ENCODE results near the gene CCDC88C.
A peak's percentile ranks its signal among the peaks of the same experiment; 100 is the strongest.

The CCDC88C gene

DNA sequence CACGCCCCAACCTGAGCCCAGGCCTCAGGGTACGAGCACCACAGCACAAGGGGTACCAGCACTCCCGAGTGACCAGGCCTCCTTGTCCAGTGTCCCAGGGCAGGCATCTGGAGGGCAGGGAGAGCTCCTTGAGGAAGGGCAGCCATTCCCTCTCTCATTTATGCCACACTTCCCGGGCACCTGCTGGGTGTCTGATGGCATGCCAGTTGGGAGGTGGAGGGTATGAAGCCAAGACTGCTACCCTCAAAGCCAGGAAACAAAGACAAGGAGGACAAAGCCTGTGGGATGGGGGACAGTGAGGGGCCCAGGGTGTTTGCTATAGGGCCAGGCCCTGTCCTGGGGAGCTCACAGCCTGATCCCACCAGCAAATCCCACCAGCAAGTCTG, 45.6 kb downstream of the CCDC88C start:
- in situ Hi-C loops (cut with MboI; ENCODE audit: low sequenced_read_pairs, unreplicated experiment), result no loop called here
- TF ChIP-seq, protein P1, sequence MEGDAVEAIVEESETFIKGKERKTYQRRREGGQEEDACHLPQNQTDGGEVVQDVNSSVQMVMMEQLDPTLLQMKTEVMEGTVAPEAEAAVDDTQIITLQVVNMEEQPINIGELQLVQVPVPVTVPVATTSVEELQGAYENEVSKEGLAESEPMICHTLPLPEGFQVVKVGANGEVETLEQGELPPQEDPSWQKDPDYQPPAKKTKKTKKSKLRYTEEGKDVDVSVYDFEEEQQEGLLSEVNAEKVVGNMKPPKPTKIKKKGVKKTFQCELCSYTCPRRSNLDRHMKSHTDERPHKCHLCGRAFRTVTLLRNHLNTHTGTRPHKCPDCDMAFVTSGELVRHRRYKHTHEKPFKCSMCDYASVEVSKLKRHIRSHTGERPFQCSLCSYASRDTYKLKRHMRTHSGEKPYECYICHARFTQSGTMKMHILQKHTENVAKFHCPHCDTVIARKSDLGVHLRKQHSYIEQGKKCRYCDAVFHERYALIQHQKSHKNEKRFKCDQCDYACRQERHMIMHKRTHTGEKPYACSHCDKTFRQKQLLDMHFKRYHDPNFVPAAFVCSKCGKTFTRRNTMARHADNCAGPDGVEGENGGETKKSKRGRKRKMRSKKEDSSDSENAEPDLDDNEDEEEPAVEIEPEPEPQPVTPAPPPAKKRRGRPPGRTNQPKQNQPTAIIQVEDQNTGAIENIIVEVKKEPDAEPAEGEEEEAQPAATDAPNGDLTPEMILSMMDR (IDR thresholded peaks at IDR 0.05; ENCODE audit: borderline replicate concordance, control extremely low read depth, extremely low read depth, insufficient read depth, missing control alignments), result no peak
- DNase-seq (ENCODE audit: low spot score), result no peak

DNA sequence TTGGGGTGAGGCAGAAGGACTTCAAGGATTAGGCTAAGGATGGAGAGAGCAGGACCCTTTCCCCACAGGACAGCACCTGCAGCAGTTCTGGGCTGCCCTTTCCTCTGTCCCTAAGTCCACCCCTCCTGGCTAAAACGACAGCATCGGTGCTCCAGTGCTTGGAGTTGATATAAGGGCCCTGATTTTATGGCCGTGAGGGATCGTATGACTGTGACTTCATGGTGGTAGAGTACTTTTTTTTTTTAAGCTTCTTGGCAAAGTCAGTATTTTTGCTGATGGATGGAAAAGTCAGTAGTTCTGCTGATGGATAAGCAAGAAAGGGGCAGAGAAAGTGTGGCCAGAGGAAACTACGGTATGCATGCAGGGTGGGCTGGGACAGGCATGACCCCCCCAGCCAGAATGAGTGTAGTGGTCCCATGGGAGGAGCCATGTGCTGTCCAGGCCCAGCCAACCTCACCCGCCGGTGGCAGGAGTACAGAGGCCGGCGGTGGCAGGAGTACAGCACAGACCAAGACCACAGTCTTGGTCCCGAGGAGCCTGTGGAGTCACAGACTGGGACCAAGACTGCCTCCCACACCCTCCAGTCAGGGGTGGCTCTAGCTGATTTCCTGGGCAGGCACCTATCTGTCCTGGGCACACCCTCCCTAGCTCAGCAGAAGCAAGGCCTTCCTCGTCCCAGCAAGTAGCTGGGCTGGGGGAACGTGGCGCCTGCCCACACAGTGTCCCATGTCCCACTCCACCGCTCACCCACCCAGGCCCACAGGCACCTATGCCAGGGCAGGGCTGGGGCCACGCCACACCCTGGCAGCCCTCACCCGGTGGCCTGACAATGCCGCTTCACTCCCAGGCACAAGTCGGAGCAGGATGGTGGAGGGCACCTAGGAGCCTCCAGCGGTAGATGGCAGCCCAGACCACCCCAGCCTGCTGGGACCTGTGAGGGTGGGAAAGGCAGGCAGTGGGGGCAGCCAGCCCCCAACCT, 46.3 kb downstream of the CCDC88C start:
- in situ Hi-C loops (cut with MboI; ENCODE audit: low sequenced_read_pairs, unreplicated experiment), result no loop called here
- TF ChIP-seq, protein P1 (IDR thresholded peaks at IDR 0.05; ENCODE audit: borderline replicate concordance, control extremely low read depth, extremely low read depth, insufficient read depth, missing control alignments), result no peak
- no peak for DNase-seq (ENCODE audit: low spot score)

DNA sequence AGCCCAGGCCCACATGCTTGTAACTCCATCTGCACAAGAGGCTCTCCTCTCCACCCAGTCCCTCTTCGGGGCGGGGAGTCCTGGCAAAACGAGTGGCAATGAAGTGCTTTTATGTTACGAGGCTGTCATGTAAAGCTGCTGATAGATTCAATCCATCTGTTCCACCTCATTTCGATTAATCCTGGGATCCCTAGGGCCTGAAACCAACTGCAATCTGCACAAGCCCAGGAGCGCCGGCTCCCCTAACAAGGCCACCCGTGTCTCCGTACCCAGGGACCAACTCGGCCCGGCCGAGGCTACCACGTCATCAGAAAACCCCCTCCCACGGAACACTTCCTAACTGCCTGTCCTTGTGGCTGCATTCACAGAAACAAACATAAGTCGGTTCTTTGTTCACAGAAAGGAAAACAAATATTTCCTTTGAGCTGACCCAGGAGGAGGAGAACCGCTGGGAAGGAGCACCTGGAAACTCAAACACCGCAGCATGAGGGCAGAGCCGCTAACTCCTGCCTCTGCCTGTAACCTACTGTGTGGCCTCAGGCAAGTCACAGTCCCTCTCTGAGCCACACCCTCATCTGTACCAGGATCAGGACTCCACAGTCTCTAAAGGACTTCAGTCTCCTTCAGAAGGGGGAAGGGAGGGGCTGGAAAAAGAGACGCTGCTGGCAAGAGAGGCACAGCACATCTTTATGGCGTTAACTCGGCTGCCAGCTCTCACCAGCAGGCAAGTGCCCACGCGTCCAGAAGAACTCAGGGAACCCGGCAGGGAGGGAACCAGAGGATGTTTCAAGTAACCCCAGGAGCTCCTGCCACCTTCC, 47.8 kb downstream of the CCDC88C start:
- TF ChIP-seq, protein P1 (IDR thresholded peaks at IDR 0.05; ENCODE audit: borderline replicate concordance, control extremely low read depth, extremely low read depth, insufficient read depth, missing control alignments), result no peak
- peak; percentile 69 for DNase-seq (ENCODE audit: low spot score)
- in situ Hi-C loops (cut with MboI; ENCODE audit: low sequenced_read_pairs, unreplicated experiment), result no loop called here

DNA sequence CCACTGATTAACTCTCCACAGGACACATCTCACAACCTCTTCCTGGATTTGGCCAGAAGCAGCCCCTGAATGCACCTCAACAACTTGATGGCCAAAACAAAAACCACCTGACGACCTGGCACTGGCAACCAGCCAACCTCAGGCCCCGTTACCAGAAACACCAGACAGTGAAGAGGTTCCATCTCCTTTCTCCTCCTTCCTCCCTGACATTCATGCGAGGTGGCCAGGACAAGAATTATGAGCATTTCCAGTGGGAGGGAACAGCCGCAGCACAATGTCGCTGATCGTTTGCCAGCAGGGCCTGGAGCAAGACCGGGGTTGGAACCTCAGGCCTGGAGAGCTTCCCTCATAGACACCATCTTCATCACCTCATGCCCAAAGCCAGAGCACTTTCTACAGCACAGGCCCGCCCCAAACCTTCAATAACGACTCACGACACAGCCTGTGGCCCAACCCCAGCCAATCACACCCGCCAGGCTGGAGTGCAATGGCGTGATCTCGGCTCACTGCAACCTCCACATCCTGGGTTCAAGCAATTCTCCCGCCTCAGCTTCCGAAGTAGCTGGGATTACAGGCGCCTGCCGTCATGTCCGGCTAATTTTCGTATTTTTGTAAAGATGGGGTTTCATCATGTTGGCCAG, 48.7 kb downstream of the CCDC88C start:
- no peak for DNase-seq (ENCODE audit: low spot score)
- in situ Hi-C loops (cut with MboI; ENCODE audit: low sequenced_read_pairs, unreplicated experiment), result no loop called here
- TF ChIP-seq, protein P1 (IDR thresholded peaks at IDR 0.05; ENCODE audit: borderline replicate concordance, control extremely low read depth, extremely low read depth, insufficient read depth, missing control alignments), result no peak

DNA sequence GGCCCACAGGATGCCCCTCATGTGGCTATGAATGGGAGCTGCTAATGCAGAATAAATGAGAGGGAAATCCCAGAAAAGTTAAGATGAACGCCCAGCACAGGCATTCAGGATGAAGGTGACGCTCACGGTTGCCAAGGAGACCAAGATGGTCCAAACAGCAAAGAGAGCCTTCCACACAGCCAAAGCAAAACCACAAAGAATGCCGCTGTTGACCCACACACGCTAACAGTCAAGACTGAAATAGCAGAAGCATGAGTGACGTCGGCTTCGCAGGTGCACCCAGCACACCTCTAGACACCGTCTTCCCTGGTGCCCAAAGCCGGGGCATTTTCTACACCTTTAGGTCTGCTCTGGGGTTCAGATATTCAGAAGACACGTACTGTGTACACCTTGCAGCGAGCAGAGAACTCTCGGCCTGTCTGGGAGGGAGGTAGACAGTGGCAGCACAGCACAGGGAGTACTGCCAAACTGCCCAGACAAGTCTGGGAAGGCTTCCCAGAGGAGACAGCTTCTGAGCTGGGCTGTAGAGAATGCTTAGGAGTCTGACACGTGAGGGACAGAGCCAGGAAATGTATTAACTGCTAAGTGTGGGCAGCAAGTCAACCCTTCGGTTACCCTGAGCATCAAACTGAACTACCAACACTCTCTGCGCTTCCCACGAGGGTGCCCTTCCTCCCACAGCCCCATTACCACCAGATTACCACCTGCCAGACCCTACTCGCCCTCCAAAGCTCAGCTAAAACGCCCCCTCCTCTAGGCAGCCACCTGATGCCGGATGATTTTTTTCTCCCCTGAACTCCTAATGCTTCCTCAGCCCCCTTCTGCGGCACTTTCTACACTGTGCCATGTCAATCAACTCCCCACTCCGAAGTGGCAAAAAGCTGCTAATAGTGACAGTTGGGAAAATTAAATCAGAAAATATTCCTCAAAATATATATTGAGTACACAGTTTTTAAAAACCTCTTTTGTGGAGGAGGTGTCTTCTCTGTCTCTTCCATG, 50.1 kb downstream of the CCDC88C start:
- peak; percentile 84 for DNase-seq (ENCODE audit: low spot score)
- in situ Hi-C loops (cut with MboI; ENCODE audit: low sequenced_read_pairs, unreplicated experiment), result no loop called here
- TF ChIP-seq, protein P1 (IDR thresholded peaks at IDR 0.05; ENCODE audit: borderline replicate concordance, control extremely low read depth, extremely low read depth, insufficient read depth, missing control alignments), result no peak

Measured in GM13976 (cell line).